NT2/D1 (cell line): Measurements from ENCODE around the gene SERPINE2.

ENCODE experiments used
- YY1 ChIP-seq: IDR thresholded peaks from 2 replicates; pipeline ENCODE4 v1.6.1; 2011; ENCODE audit not compliant: insufficient read length, insufficient read depth
- ZNF274 ChIP-seq: IDR thresholded peaks from 2 replicates; pipeline ENCODE4 v1.6.1; 2011; ENCODE audit warnings: mild to moderate bottlenecking, low read depth, low read length

DNA sequence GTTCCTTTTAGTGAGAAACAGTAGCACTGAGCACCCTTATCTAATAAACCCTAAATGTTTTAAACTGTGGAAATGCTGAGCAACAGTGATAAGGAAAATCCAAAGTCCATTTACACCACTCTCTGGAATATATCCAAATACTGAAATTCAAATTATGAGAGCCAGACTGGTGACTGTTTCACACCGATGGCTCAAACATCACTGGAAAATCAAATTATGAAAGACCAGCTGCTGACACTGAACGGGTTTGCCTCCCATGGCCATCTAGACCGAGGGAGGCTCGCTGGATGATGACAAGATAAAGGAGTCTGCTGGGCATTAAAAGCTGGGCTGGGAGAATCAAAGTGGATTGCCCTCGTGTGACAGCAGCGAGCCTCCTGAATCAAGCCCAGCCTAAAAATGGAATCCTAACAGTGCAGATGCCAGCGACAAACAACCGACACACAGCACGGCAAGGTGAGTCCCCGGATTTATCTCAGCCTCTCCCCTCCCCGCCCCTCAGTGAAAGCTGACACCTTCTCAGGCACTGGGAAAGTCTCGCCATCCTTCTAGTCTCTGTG lies 30.3 kb downstream of the SERPINE2 start:
- TF ChIP-seq YY1 (no peak), ZNF274 (no peak)
